ENCODE measurements around the gene KIAA1549.

GRCh38 chr7:138887085-138887710, 94.0 kb downstream of the KIAA1549 start:
- TF ChIP-seq CTCF (IDR thresholded peaks at IDR 0.05), result no peak
- TF ChIP-seq POLR2A (IDR thresholded peaks at IDR 0.05; ENCODE audit: low read length), result no peak
